GM06990 (cell line): ENCODE results near the gene CAV3.
"Not testable (repeated sequence)": the region's sequence is repeated elsewhere in the genome, so short reads cannot be mapped to it uniquely, and the experiment has no call there.

Experiments
- DNase-seq: peaks from one replicate; pipeline ENCODE4 v3.0.0-alpha.2; 2011; ENCODE audit not compliant: insufficient read length; ENCODE audit errors: extremely low read depth
- H3K27me3 ChIP-seq: replicated peaks from 2 replicates; pipeline ENCODE4 v1.6.0; 2011; ENCODE audit warnings: low read length; ENCODE audit not compliant: control insufficient read depth, insufficient read depth
- H3K36me3 ChIP-seq: 2 replicates; pipeline ENCODE4 v1.5.1; 2011; ENCODE audit warnings: low read length; ENCODE audit not compliant: control insufficient read depth, insufficient read depth
- H3K4me3 ChIP-seq: replicated peaks from 2 replicates; pipeline ENCODE4 v1.5.1; 2011; ENCODE audit warnings: low read depth, mild to moderate bottlenecking, control low read depth, low read length
- CTCF ChIP-seq: IDR thresholded peaks from 2 replicates; pipeline ENCODE4 v1.5.1; 2011; ENCODE audit warnings: low read length, control low read depth, mild to moderate bottlenecking, inconsistent platforms; ENCODE audit not compliant: insufficient read depth, poor library complexity, severe bottlenecking

Gene CAV3

GRCh38 chr3:8733332-8734094, at the start of gene CAV3:
TSS of gene CAV3 (plus strand) at chr3:8733802. CDS start at chr3:8733877, 75 bp downstream.
- no peak for TF ChIP-seq CTCF
- Histone ChIP-seq H3K4me3 (no peak within 1 kb of the TSS), H3K27me3 (no peaks in the 10 kb centered on the region; the same call in 1 of the 2 replicates), H3K36me3 (no peaks in the 10 kb centered on the region)
- no peak for DNase-seq

GRCh38 chr3:8684992-8685391, 48.6 kb upstream of the CAV3 start:
- not testable (repeated sequence) for H3K4me3 ChIP-seq, H3K36me3 ChIP-seq, DNase-seq, H3K27me3 ChIP-seq

DNA sequence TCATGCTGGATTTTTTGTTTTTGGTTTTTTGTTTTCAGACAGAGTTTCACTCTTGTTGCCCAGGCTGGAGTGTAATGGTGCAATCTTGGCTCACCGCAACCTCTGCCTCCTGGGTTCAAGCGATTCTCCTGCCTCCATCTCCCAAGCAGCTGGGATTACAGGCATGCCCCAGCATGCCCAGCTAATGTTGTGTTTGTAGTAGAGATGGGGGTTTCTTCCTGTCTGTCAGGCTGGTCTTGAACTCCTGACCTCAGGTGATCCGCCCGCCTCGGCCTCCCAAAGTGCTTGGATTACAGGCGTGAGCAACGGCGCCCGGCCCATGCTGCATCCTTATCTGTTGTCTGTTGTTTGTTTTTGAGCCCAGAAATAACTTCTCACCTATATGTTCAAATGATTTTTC, 42.3 kb upstream of the CAV3 start:
- H3K36me3 ChIP-seq: not testable (repeated sequence)

GRCh38 chr3:8702560-8702959, 31.0 kb upstream of the CAV3 start:
- no peak overlapping the region for H3K4me3 ChIP-seq
- H3K36me3 ChIP-seq: no peaks in the 10 kb centered on the region
- DNase-seq: no peak
- no peaks in the 10 kb centered on the region for H3K27me3 ChIP-seq
- TF ChIP-seq CTCF: peak; percentile 61

More for the DNA sequence above, 42.3 kb upstream of the CAV3 start:
- not testable (repeated sequence) for H3K27me3 ChIP-seq, H3K4me3 ChIP-seq, DNase-seq

DNA sequence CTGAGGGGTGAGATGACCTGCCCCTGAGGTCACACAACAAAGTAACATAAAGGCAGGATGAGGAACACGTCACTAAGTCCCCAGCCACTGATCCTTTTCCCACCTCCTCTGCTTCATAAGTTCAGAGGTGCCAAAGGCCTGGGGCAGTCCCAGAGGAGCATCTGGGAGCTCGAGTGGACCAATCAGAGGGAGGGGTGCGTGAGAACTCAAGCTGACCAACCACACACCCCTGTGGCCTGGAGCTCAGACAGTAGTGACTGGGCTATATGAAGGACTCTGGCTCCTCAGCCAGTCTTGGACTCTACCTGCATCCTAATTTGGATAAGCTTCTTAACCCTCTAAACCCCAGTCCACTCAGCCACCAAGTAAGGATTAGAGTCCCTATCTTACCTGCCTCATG, 28.0 kb upstream of the CAV3 start:
- Histone ChIP-seq H3K4me3 (no peak overlapping the region), H3K36me3 (no peaks in the 10 kb centered on the region), H3K27me3 (no peaks in the 10 kb centered on the region)
- no peak for TF ChIP-seq CTCF
- DNase-seq: no peak

DNA sequence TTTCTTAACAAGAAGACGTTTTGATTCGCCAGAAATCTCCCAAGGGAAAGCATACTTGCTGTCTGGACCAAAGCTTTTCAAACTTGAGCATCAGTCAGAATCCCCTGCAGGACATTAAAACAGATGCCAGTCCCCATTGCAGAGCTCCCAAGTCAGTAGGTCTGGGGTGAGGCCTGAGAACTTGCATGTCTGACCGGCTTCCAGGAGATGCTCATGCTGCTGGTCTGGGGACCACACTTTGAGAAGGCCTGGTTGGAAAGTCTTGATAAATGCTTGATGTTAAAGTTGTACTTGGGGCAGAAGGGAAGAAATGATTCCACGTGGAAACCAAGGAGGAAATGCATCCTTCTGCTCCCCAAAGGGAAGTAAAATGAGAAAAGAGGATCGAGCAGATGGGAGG, 24.3 kb upstream of the CAV3 start:
- no peak for TF ChIP-seq CTCF
- no peaks in the 10 kb centered on the region; the same call in 1 of the 2 replicates for H3K27me3 ChIP-seq
- no peak for DNase-seq

More for the DNA sequence above, 24.3 kb upstream of the CAV3 start:
- Histone ChIP-seq H3K4me3 (no peak overlapping the region), H3K36me3 (no peaks in the 10 kb centered on the region)
